Measurements from ENCODE around the gene CCDC15.

DNA sequence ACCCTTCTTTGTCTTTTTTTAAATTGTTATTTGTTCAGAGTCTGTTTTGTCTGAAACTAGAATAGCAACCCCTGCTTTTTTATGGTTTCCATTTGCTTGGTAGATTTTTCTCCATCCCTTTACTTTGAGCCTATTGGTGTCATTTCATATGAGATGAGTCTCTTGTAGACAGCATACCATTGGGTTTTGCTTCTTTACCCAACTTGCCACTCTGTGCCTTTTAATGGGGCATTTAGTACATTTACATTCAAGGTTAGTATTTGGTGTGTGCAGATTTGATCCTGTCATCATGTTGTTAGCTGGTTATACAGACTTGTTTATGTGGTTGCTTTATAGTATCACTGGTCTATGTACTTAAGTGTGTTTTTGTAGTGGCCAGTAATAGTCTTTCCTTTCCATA, 28.0 kb downstream of the CCDC15 start:
- TF ChIP-seq, protein P1, sequence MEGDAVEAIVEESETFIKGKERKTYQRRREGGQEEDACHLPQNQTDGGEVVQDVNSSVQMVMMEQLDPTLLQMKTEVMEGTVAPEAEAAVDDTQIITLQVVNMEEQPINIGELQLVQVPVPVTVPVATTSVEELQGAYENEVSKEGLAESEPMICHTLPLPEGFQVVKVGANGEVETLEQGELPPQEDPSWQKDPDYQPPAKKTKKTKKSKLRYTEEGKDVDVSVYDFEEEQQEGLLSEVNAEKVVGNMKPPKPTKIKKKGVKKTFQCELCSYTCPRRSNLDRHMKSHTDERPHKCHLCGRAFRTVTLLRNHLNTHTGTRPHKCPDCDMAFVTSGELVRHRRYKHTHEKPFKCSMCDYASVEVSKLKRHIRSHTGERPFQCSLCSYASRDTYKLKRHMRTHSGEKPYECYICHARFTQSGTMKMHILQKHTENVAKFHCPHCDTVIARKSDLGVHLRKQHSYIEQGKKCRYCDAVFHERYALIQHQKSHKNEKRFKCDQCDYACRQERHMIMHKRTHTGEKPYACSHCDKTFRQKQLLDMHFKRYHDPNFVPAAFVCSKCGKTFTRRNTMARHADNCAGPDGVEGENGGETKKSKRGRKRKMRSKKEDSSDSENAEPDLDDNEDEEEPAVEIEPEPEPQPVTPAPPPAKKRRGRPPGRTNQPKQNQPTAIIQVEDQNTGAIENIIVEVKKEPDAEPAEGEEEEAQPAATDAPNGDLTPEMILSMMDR (conservative IDR thresholded peaks at IDR 0.05; ENCODE audit: low read length): no peak
- no peak for TF ChIP-seq EZH2phosphoT487 (IDR thresholded peaks at IDR 0.05; ENCODE audit: borderline replicate concordance)

Measured in Loucy (cell line).